ENCODE results near the gene SHROOM3. TPM values are rescaled to one million over a fixed set of nuclear protein-coding genes. Genes with fewer than 3 reads are reported as not detected.

Gene SHROOM3
- total RNA-seq, 1 donor from 2014 or later, result 192 TPM

DNA sequence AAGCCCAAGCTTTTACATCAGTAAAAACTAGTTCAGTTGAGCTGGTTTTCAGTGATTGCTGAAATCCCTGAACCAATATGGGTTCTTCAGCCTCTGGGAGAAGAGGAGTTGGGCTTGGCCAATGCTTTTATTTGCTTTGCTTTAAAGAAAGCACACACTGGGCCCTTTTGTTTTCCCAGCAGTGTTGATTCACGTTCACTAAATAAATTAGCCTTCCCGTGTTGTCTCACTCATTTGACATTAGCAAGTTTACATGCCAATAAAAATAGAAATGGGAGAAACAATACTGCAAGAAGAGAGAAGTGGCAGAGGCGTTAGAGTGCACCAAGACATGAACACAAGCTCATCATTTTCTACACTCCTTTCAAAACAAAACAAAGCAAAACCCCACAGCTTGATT, 136.2 kb downstream of the SHROOM3 start:
- TF ChIP-seq, protein P1, sequence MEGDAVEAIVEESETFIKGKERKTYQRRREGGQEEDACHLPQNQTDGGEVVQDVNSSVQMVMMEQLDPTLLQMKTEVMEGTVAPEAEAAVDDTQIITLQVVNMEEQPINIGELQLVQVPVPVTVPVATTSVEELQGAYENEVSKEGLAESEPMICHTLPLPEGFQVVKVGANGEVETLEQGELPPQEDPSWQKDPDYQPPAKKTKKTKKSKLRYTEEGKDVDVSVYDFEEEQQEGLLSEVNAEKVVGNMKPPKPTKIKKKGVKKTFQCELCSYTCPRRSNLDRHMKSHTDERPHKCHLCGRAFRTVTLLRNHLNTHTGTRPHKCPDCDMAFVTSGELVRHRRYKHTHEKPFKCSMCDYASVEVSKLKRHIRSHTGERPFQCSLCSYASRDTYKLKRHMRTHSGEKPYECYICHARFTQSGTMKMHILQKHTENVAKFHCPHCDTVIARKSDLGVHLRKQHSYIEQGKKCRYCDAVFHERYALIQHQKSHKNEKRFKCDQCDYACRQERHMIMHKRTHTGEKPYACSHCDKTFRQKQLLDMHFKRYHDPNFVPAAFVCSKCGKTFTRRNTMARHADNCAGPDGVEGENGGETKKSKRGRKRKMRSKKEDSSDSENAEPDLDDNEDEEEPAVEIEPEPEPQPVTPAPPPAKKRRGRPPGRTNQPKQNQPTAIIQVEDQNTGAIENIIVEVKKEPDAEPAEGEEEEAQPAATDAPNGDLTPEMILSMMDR (IDR thresholded peaks at IDR 0.05), result no peak
- no peak for DNase-seq (ENCODE audit: low spot score in 2 of 2)
- Histone ChIP-seq H3K4me3 (peak overlapping the region in 1 of 2 donors; percentile 43), H3K27me3 (no peaks in the 10 kb centered on the region), H3K9me3 (no peaks in the 10 kb centered on the region), H3K36me3 (no peaks in the 10 kb centered on the region), H3K27ac (peak overlapping the region; percentile 42 to 52), H3K4me1 (peaks cover 3 to 22% of the 10 kb centered on the region in 2 donors)
- intact Hi-C loops (cut with DNase I), result loop anchor here (2.0 kb wide), 1 partner anchor 14 kb away; no protein-coding TSS in a partner anchor

DNA sequence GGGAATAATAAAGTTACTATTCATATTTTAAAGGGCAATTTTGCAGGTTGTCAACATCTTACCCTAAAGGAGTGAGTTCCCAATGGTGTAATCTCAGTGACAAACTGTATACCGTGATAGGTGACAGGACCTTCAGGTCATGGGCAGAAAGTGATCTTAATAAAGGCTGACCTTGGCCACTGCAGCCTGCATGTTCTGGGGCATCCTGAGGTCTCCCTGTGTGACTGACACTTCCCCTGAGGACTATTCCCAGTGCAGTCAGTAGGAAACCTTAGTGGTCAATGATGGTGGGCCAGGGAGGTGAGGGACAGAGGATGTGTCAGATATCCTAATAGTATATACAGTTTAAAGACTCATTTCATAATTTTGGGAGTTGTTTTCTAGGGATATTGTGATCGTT, 137.2 kb downstream of the SHROOM3 start:
- peak overlapping the region in 1 of 2 donors; percentile 52 for H3K27ac ChIP-seq

DNA sequence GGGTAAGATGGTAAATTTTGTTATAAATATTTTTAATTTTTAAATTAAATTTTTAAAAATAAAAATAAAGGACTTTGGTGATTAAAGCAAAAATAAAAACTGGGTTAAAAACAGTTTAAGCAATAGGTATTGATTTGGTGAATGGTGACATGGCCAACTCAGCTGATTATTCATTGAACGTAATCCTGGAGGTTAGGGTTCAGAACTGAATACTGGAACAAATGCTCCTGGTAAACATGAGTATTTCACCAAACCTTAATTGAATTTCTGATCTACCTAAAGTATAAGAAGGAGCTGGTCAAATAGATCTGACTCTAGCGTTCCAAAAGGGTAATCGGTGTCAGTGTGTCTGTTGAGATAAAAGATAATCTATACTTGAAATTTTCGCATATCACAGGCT, 141.8 kb downstream of the SHROOM3 start:
- Histone ChIP-seq H3K9me3 (no peaks in the 10 kb centered on the region), H3K36me3 (no peaks in the 10 kb centered on the region), H3K27me3 (no peaks in the 10 kb centered on the region), H3K4me3 (no peak overlapping the region), H3K27ac (no peak overlapping the region), H3K4me1 (no peaks in the 10 kb centered on the region)
- intact Hi-C loops (cut with DNase I), result no loop called here
- TF ChIP-seq, protein P1 (IDR thresholded peaks at IDR 0.05), result no peak
- DNase-seq (ENCODE audit: low spot score in 2 of 2), result no peak

More for the DNA sequence above, 137.2 kb downstream of the SHROOM3 start:
- intact Hi-C loops (cut with DNase I), result no loop called here
- H3K27me3 ChIP-seq, result no peaks in the 10 kb centered on the region
- peaks cover 3 to 22% of the 10 kb centered on the region in 2 donors for H3K4me1 ChIP-seq
- no peak for DNase-seq (ENCODE audit: low spot score in 2 of 2)
- H3K9me3 ChIP-seq, result no peaks in the 10 kb centered on the region
- H3K36me3 ChIP-seq, result no peaks in the 10 kb centered on the region
- no peak overlapping the region for H3K4me3 ChIP-seq
- TF ChIP-seq, protein P1 (IDR thresholded peaks at IDR 0.05), result no peak

DNA sequence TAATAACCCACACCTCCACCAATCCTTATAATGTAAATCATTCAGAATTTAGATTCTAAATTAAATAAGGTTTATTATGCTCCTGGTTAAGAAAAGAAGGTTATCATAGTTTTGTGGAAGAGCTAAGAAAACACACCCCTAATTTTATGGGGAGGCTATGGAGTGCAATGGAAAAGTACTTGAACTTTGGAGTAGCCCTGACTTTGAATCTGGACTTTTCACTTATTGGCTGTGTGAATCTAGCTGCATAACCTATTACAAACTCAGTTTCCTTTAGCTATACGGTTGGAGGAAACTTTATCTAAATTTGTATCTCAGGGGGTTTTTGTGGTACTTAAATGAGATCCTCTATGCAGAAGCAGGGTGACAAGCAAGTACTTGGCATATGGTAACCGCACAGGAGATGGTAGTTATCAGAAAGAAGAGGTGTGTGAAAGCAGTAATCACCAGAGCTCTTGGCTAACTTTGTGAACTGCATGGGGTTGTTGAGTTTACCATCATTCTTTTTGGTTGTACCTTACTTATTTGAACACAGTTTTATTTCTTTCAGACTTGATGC, 143.1 kb downstream of the SHROOM3 start:
- Histone ChIP-seq H3K4me3 (no peak overlapping the region), H3K27ac (no peak overlapping the region), H3K27me3 (no peaks in the 10 kb centered on the region), H3K4me1 (no peaks in the 10 kb centered on the region), H3K9me3 (no peaks in the 10 kb centered on the region), H3K36me3 (no peaks in the 10 kb centered on the region)
- DNase-seq (ENCODE audit: low spot score in 2 of 2), result no peak
- TF ChIP-seq, protein P1 (IDR thresholded peaks at IDR 0.05), result no peak
- intact Hi-C loops (cut with DNase I), result no loop called here

DNA sequence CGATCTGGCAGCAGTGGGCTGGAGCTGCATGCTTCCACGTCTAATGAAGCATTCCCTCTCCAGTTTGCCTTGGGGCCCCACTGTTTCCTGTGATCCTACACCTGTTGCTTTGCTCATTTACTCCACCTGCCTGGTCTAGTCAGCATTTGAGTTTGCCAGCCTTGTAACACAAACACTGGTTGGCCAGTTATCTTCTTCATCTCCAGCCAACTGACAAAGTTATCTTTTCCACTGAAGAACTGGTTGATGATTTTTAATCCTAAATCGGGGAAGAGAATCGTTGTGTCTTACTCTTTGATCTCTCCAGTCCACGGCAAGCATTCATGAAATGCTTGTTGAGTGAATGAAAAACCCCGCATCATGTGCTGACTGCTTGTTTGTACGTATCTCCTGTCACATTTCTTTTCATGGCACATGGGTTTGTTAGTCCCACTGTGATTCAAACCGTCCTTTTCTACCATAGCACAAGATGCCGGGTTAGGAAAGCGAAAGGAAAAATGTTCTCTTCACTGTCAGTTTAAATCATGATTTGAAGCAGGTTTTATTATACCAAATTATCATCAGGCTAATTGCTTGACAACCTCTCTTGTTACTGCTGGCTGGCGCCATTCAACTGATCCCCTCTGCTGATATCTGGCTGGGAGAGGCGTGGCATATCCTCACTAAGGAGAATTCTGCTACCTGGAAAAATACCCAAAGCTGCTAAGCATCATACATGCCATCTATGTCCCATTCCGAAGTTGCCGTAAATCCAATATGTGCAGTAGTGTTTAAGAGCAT, 144.8 kb downstream of the SHROOM3 start:
- intact Hi-C loops (cut with DNase I), result no loop called here
- no peak overlapping the region for H3K4me3 ChIP-seq
- TF ChIP-seq, protein P1 (IDR thresholded peaks at IDR 0.05), result no peak
- no peaks in the 10 kb centered on the region for H3K27me3 ChIP-seq
- DNase-seq (ENCODE audit: low spot score in 2 of 2), result no peak
- H3K9me3 ChIP-seq, result no peaks in the 10 kb centered on the region
- no peaks in the 10 kb centered on the region for H3K36me3 ChIP-seq
- H3K27ac ChIP-seq, result no peak overlapping the region
- no peaks in the 10 kb centered on the region for H3K4me1 ChIP-seq

All from ascending aorta (tissue), 2 donors.